ENCODE results near the gene RET.

Gene RET

DNA sequence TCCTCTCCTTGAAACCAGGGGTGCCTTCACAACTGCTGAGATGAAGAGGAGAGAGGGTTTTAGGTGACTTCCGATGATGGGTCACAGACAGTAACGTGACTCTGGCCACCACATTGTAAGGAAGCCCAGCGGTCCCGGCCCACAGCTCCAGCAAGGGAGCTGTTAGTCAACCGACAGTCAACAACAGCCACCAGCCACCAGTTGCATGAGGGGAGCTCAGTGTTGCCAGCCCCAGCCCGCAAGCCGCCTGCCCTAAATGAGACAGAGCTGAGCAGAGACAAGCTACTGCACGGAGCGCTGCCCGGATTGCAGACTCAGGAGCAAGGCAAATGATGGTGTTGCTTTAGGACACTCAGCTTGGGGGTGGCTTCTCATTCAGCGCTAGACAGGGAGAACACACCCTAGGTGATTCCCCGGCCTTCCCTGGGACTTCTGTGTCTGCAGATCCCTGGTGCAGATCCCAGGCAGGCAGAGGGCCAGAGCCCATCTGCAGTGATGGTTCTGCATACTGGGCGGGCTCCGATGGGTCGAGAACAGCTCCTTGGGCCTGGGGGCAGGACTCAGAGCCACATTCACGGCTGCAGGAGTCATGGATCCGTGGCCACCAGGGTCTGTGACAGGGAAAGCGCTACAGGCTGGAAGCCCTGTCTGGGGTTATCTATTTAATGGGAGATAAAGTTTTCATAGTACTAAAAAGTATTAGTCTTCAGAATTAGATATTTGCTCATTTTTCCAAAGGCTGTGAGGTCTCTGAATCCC is 14.3 kb upstream of the RET start:
- DNase-seq: no peak

DNA sequence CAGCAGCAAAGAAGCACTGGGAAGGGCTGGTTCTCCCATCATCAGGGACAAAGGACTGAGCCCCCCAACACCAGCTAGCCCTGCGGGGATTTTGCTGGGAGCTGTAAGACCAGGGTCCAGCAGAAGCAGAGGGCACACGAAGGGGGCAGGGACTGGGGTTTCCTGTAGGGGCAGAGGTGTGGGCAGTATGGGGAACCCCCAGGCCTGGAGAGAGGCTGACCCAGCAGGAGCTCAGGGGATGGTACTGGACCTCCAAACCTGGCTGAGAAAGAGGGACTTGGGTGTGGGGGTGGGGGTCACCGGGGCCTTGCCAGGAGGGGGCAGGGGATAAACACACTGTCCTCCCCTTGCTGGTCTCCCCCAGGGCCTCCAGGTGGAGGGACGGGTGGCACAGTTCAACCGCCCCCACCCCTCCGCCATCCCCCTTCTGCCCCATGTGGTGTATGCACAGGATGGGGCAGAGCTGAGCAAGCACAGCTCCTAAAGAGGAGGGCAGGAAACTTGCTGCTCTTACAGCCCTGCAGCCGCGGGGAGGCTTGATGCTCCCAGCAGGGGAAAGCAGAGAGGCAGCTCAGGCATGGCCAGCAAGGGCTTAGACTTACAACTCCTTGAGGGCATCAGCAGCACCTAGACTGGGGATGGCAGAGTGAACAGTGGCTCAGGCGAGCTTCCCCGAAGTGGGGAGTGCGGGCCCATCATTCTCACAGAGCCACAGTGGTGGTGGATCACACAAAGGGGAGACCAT is 12.4 kb upstream of the RET start:
- DNase-seq: no peak

DNA sequence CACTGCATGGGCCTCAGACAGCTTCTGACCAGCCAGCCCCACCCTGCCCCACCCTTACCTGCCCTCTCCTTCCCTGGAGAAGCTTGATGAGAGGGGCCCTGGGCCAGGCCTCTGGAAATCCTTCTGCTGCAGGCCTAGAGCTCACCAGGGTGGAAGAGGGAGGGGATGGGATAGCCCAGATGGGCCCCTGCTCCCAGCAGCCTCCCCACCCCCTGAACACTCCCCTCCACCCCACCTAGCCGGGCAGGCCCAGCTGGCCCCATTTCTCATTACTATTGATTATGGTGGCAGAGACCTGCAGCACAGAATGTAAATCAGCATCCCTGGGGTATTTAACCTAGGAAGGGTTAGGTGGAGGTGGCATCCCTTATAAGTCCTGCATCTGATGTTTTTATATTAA is 11.6 kb upstream of the RET start:
- no peak for DNase-seq

DNA sequence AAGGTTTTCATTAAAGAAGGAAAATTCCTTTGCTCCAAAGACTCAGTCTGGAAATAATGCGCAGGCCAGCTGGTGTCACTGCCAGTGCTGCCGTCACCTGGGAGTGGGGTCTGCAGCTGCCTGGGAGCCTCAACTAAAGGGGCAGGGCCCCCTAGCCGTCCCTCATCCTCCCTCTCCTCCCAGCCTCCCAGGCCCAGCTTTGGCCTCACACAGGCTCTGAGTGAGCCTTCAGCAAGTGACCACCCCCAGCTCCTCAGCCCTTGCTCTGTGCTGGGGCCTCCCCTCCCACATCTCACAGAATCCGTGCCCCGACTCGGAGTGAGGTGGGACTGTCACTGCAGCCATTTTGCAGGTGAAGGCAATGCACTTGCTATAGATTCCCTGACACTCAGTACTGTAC is 11.1 kb upstream of the RET start:
- DNase-seq: no peak

DNA sequence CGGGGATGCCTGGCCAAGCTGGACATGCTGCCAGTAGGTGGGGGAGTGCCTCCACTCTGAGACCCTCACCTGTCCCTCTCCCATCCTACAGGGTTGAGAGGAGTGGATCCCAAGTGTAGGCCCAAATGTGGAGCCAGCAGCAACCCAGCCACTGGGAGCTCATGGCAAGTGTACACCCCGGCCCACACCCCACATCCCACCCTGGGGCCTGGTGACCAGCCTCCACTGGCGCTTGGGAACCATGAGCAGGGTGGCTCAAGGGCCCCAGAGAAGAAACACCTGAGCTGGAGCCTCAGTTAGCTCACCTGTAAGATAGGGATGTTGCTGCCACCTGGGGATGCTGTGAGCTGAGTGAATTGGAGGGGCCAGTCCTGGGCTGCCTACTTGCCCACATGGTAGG is 10.4 kb upstream of the RET start:
- DNase-seq: no peak

DNA sequence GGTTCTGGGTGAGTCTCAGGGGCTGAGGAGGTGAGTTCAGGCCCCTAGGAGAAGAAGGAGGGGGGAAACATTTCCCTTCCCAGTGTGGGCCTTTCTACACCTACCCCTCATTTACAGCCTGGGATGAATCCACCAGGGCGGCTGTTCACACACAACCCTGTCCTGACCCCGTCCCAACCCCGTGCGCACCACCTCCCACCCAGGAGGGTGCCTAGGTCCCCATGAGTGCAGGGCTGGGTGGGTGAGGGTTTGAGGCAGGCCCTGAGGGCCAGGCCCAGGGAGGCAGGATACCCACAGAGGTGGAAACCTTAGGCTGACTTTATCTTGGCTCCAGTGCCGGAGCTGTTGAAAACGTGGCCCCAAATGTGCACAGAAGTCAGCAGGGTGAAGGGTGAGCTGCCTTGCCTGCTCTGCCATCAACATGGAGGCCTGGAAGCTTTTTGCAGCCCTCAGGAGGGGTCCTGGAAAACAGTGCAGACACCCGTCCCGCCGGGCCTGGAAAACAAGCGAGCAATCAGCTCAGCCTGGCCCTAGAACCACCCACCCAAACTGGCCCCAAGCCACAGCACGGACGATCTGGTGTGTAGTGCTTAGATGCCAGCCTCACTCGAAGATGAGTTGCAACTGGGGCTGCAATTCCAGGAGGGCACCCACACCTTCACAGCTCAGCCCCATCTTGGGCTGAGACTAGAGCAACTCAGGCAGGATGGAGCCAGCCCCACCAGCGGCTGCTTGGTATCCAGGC is 9.3 kb upstream of the RET start:
- DNase-seq: no peak

DNA sequence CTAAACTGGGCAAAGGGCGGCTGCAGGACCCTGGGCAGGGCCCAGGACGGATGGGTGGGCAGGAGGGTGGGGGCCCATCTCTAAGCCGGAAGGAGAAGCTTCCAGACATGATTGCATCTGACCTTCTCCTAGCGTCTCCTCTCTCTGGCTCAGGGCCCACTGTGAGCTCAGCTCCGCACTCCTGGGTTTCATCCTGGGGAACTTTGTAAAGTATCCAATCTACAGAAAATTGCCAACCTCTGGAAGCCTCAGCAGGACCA is 8.8 kb upstream of the RET start:
- DNase-seq: no peak

DNA sequence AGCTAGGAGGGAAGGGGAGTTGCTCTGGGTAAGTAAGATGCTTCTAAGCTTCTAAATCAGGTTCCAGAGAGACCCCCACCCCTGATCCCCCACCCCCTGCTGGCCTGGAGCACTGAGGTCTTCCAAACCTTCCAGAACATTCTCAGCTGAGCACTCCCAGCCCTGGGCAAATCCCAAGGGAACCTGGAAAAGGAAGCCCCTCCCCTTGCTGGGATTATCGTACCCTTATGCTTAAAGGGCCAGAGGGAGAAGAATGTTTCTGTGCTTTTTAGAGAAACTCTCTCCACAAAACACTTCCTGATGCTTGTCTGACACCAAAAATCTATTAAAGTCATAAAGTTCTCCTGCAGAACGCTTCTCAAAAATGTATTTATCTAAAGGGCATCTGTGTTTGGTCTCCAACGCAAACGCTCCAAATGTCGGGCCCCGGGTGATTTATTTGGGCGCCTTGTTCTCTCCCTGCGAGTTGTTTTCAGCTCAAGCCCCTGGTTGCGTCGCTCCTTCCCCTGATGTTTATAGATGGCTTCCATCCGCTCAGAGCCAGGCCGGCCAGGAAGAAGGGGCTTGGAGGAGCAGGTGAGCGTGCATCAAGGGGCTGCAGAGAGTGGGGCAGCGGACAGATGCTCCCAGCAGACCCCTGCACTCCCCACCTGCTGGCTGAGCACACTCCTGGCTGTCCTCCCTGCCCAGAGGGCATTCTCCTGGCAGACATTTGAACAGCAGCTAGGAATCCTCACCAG is 8.2 kb upstream of the RET start:
- DNase-seq: no peak

DNA sequence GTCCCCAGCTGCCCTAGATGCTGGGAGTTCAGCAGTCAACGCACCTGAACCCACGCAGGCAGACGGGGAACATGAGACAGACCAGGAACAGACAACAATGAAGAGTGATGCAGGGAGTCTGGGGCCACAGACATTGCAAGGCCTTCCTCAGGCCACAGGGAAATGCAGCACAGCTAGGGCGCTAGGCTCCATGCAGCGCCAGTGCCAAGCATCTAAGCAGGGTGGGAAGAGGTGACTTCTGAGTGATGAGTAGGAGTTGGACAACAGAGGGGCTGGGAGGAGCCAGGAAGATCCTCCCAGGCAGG is 7.7 kb upstream of the RET start:
- DNase-seq: no peak

DNA sequence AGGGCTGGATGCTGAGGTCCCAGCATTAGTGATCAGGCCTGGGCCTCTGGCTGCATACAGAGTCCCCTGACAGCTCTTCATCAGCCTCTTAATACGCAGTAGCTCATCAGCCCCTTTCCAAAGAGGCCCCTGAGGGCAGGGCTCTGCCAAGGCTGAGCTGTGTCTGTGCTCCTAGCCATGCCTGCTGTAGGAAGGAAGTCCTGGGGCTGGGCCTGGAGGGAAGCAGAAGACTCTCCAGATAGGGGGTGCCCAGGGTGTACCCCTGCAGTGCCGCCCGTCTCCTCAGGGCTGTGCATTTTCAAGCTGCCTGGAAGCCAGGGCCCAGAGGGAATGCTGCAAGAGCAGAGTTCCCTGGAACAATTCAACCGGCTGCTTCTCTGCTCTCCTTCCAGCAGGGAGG is 7.3 kb upstream of the RET start:
- no peak for DNase-seq

DNA sequence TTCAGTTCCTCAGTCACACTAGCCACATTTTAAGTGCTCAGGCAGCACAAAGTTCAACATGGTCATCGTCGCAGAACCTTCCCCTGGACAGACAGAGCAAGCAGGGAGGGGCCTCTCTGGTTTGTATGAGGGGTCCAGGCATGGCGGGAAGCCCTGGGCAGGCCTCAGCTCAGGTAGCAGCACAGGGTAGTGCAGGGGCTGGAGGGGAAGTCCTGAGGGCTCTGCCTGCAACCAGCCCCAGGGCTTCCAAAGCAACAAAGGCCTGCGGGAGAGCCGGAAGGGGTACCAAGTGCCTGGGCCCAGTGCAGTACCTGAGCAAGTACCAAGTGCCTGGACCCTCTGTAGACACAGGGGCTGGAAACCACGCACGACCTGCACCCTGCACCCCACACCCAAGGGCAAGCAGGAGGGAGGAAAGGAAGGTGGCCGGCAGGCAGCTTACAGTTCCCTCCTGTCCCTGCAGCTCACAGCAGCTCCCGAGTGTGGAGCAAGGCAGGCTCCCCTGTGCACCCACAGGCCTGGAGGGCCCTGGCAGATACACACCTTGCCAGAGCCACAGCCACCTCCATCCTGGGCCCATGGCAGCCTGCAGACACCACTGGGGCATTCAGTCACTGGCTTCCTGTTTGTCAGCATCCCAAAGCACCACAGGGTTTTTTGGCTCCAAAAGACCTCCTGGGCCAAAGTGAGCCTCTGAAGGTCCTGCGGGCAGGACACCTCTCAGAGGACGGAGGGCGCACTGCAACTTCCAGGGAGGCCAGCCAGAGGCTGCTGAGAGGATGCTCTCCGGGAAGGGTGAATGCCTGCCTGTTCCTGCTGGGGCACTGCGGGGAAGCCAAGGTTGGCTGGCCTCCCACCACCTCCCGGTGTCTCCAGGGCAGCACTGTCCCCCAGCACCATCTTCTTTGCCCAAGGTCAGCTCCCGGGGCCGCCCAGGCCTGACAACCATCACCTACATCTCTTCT is 6.5 kb upstream of the RET start:
- DNase-seq: no peak

DNA sequence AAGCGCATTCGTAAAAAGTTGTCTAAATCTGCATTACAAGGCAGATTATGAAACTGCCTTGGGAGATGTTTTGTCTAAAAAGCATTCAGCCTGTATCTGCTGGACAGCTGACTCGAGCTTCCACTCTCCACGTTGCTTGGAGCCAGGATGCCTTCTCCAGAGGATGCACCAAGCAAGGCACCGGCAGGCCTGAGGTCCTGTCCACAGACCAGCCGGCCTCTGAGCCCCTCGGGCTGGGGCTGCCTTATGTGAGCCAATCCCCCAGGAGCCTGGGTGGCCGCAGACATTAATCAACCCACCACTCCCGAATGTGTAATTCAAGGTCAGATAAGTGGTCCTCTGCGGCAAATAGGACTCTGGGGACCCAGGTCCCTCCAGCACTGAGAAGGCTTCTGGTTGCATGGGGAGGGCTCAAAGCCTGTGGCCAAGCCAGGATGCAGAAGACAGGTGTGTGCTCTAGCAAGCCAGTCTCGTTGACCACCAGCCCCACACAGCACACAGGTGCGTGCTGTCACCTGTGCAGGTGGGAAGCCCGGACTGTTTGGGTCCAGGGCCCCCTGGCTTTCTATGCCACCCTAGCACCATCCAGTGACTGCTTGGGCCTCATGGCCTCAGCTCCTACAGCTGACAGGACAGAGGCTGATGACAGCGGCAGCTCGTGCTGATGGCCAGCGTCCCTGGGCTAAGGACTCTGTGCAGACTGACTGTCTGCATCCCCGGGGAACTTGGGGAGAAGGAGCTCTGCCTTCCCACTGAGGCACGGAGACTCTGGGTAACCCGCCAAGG is 4.8 kb upstream of the RET start:
- DNase-seq: no peak

DNA sequence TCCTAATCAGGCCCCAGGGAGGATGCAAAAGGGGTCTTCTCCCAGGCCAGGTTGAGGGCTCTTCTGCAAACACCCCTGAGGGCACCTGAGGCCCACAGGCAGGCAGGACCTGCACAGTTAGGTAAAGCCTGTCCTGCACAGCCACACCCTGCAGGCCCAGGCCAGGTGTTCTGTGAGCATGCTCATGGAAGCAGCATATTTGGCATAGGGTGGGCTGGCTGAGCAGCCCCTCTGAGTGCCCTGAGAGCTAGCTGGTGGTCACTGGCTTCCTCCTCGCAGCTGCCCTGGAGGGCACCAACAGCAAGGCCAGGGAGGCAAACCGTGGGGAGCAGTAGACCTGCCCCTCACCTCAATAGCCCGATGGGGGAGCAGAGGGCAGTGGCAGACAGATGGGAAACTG is 3.7 kb upstream of the RET start:
- DNase-seq: no peak

DNA sequence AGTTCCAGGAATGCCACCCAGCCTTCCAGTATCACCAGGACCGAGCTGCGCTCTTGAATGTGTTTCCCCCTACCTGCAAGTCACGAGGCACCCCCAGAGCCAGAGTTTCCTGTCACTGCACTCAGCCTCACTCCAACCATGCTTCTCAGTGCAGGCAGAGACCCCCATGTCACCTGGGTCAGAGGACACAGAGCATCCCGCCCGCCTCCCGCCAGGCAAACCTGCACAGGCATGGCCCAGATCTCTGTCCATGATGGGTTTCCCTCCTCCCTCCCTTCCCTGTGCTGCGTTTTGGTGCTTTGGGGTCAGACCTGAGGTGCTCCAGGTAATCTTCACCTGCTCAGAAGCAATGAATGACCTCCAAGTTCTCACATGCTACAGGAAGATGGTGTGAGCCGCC is 3.1 kb upstream of the RET start:
- no peak for DNase-seq

DNA sequence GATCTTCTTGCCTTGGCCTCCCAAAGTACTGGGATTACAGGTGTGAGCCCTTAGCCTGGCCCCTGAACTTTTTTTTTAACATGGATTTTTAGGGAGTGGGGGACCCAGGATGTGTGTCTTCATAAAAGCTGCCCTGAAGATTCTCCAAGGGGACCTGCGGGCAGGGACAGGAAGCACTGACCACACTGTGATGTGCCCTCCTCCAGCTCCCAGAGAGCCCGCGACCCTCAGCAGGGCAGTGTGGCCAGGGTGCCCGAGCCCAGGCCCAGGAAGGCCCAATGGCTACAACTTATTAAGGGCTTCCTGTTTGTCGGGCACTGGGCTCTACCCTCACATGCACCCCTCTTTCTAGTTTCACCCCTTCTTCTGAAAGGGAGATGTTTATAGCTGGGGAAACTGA is 2.5 kb upstream of the RET start:
- no peak for DNase-seq

DNA sequence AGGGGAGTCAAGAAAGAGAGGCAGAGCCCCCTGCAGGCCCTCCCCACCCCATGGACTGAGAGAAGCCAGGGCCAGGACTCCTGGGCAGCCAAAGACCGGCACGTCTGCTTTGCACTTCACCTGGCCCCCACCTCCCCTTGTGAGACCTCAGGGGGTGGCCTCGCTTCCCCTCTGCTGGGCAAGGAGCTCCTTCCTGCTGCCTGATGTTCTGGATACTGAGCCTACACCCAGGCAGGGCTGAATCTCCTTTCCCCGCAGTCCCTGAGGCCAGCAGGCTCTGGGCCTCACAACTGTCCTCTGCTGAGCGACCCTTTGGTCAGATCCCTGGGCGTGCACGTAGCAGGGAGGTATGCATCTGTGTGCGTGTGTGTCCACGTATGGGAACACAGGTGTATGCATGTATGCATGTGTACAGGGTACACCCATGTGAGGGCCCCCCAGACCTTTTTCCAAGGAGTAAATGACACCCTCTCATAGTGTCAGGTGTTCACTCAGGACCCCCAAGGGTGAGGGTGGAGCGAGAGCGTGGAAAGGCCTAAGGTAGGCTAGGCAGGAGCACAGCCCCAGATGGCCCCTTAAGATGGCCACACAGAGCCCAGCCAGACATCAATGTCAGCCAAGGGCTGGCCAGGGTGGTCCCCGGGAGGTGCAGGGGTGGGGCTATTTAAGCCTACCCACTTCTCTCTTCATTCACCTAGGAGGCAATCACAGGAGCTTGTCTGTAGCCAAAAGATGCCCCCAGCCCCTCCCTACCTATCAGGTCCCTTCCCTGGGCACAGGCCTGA is 1.9 kb upstream of the RET start:
- DNase-seq: no peak

DNA sequence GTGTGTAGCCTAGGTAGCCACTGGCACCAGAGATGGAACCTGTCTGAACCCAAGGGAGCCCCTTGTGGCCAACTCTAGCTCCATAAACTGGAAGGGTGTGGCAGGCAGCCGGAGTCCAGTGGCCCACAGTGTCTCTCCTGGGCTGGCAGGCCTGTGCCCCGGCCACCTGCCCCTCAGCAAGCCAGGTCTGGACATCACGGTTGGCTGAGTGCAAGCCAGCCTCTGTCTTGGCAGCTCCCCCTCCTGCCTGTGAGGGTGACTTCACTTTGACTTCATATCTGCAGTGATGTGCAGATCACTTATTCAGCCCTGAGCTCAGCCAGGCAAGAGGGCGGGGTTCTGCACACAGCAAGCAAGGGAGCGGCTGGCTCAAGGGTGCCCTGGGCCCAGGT is 1.3 kb upstream of the RET start:
- no peak for DNase-seq

DNA sequence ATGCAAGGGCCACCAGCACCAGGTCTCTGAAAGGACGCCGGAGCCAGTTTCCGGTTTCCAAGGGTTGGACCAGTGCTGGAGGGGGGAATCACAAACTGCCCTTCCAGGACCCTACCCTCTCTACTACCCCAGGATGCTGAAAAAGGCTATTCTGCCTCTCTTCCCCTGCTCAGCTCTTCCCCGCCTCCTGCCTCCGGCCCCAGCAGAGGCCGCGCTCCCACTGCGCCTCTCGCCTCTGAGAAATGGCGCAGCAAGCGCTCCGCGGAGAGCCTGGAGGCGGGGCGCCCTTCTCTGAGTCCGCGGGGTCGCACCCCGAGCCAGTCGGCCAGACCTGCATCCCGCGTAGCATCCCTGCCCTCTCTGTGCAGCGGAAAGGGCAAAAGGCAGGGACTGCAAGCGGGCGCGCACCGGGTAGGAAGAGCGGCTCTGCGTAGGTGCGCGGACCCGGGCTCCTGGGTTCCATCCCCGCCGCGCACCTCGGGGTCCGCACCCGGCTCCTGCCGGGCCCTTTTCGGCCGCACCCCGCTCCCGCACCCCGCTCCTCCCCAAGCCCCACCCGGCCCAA is 476 bp upstream of the RET start:
- no peak for DNase-seq

DNA sequence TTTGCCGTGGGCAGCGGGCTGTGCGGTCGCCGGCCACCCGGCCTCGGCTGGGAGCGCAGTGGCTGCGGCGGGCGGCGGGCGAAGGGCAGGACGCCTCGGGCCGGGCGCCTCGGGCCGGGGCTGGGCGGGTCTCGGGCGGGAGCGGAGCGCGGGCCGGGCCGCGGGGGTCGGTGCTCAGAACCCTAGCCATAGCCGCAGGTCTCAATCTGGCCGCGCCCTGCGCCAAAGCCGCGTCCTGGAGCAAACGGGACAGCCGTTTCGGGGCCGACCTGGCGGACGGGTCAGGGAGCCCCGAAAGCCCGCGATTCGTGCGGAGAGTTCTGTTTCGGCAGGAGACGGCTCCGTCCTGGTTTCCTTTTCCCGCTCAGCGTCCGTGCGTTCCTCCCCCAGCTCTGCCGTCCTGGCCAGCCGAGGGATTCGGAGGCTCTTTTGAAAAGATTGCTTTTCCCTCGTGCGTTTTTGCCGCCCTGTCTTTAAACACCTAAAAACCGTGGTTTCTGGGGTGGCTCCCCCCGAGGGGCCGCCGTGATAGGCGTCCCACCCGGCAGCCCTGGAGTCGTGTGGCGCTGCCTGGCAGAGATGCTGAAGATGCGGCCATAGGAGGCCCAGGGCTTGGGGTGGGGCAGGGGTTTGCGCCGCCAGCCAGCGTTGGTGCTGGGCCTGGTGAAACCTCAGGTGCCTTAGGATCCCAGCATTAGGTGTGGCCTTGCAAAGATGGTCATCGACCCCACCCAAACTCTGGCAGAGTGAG is 727 bp downstream of the RET start:
- no peak for DNase-seq
